H54 (cell line): ENCODE results near the gene CCR5AS.
"Not testable (repeated sequence)": the region's sequence is repeated elsewhere in the genome, so short reads cannot be mapped to it uniquely, and the experiment has no call there.

Experiments used
- DNase-seq: peaks from one replicate; pipeline ENCODE4 v3.0.0; 2011; ENCODE audit warnings: low spot score, mixed read lengths; ENCODE audit not compliant: insufficient read length
- FAIRE-seq: peaks from 3 replicates; lab custom pipeline; 2011; peaks lifted over from hg19 to GRCh38; lab: Jason Lieb, UNC
- POLR2A ChIP-seq: IDR thresholded peaks from 2 replicates; pipeline ENCODE4 v1.6.1; 2011; ENCODE audit warnings: low read depth, mild to moderate bottlenecking, low read length

Gene CCR5AS

DNA sequence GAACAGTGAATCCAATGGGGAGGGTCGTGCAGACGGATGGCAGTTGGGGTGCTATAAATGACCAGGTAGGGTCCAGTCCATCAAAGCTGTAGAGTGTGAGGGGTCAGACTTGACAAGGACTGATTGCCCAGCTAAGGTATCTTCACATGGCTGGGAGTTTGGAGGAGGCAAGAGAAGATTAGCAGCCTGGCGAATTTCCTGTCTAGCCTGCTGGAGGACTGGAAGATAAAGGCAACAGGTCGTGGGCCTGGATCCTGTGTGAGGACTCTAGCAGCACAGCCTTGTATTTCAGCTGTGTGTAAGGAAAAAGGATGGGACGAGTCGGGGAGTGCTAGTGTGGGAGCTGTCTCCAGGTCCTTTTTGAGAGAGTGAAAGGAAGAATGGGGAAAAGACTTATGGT lies 17.6 kb downstream of the CCR5AS start:
- FAIRE-seq (no peak), DNase-seq (no peak)
- TF ChIP-seq POLR2A: no peak

DNA sequence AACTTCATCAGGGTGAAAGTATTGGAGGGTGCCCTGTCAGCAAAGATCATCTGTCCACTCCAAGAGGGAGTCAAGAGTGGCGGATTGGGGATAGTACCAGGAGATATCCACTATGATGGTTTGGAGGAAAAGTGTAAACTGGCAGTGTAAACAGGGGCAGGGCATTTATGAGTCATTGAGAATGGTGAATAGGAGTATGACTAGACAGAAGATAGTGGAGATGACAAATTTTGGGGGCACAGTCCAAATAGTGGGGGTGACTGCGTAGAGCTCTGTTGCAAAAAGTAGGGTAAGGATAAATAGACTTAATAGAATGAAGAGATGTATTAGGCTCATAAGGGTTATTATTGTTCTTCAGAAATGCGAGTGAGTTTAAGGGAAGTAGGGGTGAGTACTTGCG lies 18.0 kb downstream of the CCR5AS start:
- not testable (repeated sequence) for FAIRE-seq

DNA sequence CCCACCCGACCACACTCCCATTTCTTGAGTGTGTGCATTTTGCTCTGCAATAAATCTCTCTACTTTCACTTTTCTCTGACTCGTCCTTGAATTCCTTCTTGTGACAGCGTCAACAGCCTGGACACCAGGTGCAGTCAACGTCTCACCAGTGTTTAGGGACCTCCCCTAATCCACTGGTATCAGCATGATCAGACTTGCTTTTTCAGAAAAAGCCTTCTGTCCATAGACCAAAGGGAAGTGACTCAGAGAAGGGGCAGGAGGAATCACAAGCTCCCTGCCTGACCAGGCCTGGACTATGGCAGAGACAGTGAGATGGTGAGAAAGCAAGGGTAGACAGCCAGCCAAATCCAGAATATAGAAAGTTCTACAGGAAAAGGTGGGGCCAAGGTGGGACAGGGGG lies 20.7 kb downstream of the CCR5AS start:
- FAIRE-seq (peak; percentile 91), DNase-seq (peak; percentile 35)
- no peak for TF ChIP-seq POLR2A

More for the DNA sequence above, 18.0 kb downstream of the CCR5AS start:
- DNase-seq: not testable (repeated sequence)

DNA sequence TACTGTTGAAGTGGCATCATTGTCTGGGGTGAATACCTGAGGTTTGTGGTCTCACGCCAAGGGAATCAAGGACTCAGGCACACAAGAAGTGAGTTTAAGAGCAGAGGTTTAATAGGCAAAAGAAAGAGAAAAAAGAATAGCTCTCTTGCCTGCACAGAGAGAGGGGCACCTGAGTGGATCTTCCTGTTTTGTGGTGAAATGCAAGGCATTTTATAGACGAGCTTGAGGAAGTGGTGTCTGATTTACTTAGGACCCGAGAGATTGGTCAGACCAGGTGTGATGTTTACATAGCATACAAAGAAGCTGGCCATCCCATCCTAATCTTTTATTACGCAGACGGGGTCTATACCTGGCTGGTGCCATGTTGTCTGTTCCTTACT lies 22.9 kb downstream of the CCR5AS start:
- TF ChIP-seq POLR2A: no peak
- no peak for FAIRE-seq
- no peak for DNase-seq

DNA sequence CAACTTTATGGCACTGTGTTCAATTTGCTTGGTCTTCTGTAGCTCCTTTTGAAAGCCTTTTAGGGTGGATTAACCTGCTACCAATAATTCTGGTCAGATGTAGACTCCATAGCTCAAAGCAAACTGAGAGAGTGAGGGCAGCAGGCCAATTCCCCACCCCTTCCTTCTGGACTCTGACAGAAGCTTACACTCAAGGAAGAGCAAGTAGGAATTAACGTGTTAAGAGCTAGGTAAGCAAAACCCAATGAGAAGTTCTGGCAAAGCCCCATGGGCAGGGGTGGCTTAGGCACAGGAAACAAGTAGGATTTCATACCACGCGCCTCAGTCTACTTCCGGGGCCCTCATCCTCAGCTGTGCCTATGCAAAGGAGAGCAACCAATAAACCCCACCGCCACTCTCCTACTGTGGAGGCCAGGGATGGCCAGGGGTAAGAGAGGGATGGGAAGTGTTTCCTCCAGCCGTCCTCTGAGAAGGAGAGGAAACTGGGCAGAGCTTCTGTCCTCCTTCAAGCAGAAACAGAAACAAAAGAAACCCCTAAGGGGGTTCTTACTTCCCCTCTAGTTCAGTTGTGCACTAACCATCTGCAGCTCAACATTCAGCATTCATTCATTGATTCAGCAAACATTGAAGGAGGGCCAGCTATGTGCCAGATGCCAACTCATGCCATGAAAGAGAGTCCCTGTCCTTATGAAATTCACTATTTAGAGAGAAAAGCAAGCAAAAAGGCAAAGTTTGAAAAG lies 23.5 kb downstream of the CCR5AS start:
- DNase-seq (no peak), FAIRE-seq (no peak)
- TF ChIP-seq POLR2A: no peak

DNA sequence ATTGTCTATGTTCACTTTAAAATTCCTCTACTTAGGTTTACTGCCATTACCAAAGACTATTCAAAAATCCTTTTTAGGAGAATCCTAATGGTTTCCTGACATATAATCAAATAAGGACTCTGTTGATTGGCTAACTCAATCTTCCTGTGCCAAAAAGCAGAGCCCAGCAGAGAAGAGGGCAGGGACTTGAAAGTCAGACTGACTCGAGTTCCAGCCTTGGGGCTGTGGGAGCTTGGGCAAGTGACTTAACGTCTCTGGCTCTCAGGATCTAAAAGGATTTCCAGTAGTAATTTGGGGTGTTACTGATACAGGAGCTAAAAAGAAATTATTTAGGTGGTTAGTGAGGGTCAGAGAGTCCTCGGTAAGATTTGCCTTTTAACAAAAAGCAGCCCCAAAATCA lies 25.2 kb downstream of the CCR5AS start:
- TF ChIP-seq POLR2A: no peak
- FAIRE-seq: no peak

DNA sequence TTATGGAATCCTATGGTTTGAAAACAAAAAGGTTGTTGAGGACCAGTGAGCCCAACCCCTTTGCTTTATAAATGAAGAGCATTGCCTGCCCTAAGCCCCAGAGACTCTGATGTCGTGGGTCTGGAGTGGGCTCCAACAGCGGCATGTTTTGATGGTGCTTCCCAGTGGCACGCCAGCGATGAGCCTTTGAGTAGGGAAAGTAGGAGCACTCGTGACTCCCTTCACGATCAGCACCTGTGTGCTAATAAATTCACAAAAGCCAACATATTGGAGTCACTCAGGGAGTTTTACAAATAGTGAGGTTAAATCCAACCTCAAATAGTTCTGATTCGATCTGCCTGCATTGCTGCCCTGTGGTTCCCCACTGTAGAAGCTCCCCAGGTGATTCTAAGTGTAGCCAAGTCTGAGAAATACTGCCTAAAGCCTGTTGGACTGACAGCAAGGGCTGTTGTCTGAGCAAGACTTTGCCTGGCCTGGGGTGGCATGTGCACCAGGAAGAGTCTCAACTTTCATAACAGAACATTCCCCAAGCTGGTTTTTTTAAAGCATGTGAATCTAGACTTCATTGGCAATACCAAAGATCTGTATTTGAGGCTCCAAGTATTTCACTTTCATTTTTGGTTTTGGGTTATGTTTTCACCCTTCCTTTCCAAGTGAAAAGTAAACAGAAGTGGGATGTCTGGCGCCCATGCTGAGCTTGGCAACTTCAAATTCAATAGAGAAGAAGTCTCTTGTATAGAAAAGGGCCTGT lies 26.2 kb downstream of the CCR5AS start:
- FAIRE-seq (no peak), DNase-seq (no peak)
- TF ChIP-seq POLR2A: no peak

More for the DNA sequence above, 25.2 kb downstream of the CCR5AS start:
- no peak for DNase-seq

DNA sequence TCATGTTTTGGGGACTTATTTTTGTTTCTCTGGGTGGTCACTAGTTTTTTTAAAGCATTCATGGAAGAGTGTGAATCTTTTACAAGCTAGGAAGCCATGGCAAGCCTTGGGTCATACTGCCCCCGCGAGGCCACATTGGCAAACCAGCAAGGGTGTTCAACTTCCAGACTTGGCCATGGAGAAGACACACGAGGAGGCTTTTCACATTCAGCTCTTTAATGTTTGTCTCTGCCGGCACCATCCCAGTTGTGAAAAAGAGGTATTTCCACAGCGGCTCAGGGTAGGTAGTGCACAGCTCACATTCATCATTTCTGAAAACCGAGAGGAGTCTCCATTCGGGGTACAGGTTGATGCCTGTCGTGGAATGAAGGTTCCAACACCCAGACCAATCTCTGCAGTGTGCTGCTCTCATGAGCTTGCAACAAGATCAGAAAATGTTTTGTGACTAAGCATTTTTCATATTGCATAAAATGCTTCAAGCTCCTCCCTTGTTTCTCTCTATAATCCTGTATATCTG lies 28.4 kb downstream of the CCR5AS start:
- DNase-seq: peak; percentile 45
- no peak for FAIRE-seq

DNA sequence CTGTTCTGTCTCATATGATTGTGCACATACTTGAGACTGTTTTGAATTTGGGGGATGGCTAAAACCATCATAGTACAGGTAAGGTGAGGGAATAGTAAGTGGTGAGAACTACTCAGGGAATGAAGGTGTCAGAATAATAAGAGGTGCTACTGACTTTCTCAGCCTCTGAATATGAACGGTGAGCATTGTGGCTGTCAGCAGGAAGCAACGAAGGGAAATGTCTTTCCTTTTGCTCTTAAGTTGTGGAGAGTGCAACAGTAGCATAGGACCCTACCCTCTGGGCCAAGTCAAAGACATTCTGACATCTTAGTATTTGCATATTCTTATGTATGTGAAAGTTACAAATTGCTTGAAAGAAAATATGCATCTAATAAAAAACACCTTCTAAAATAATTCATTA lies 31.1 kb downstream of the CCR5AS start:
- DNase-seq (no peak), FAIRE-seq (no peak)
- no peak for TF ChIP-seq POLR2A

More for the DNA sequence above, 28.4 kb downstream of the CCR5AS start:
- TF ChIP-seq POLR2A: no peak

DNA sequence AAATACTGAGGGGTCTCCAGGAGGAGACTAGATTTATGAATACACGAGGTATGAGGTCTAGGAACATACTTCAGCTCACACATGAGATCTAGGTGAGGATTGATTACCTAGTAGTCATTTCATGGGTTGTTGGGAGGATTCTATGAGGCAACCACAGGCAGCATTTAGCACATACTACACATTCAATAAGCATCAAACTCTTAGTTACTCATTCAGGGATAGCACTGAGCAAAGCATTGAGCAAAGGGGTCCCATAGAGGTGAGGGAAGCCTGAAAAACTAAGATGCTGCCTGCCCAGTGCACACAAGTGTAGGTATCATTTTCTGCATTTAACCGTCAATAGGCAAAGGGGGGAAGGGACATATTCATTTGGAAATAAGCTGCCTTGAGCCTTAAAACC lies 31.6 kb downstream of the CCR5AS start:
- DNase-seq: no peak
- FAIRE-seq: no peak
- no peak for TF ChIP-seq POLR2A

DNA sequence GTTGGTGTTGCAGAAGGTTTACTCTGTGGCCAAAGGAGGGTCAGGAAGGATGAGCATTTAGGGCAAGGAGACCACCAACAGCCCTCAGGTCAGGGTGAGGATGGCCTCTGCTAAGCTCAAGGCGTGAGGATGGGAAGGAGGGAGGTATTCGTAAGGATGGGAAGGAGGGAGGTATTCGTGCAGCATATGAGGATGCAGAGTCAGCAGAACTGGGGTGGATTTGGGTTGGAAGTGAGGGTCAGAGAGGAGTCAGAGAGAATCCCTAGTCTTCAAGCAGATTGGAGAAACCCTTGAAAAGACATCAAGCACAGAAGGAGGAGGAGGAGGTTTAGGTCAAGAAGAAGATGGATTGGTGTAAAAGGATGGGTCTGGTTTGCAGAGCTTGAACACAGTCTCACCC lies 32.1 kb downstream of the CCR5AS start:
- FAIRE-seq (no peak), DNase-seq (no peak)
- no peak for TF ChIP-seq POLR2A

DNA sequence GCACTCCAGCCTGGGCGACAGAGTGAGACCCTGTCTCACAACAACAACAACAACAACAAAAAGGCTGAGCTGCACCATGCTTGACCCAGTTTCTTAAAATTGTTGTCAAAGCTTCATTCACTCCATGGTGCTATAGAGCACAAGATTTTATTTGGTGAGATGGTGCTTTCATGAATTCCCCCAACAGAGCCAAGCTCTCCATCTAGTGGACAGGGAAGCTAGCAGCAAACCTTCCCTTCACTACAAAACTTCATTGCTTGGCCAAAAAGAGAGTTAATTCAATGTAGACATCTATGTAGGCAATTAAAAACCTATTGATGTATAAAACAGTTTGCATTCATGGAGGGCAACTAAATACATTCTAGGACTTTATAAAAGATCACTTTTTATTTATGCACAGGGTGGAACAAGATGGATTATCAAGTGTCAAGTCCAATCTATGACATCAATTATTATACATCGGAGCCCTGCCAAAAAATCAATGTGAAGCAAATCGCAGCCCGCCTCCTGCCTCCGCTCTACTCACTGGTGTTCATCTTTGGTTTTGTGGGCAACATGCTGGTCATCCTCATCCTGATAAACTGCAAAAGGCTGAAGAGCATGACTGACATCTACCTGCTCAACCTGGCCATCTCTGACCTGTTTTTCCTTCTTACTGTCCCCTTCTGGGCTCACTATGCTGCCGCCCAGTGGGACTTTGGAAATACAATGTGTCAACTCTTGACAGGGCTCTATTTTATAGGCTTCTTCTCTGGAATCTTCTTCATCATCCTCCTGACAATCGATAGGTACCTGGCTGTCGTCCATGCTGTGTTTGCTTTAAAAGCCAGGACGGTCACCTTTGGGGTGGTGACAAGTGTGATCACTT lies 34.1 kb downstream of the CCR5AS start:
- TF ChIP-seq POLR2A: no peak
- DNase-seq (no peak), FAIRE-seq (no peak)

DNA sequence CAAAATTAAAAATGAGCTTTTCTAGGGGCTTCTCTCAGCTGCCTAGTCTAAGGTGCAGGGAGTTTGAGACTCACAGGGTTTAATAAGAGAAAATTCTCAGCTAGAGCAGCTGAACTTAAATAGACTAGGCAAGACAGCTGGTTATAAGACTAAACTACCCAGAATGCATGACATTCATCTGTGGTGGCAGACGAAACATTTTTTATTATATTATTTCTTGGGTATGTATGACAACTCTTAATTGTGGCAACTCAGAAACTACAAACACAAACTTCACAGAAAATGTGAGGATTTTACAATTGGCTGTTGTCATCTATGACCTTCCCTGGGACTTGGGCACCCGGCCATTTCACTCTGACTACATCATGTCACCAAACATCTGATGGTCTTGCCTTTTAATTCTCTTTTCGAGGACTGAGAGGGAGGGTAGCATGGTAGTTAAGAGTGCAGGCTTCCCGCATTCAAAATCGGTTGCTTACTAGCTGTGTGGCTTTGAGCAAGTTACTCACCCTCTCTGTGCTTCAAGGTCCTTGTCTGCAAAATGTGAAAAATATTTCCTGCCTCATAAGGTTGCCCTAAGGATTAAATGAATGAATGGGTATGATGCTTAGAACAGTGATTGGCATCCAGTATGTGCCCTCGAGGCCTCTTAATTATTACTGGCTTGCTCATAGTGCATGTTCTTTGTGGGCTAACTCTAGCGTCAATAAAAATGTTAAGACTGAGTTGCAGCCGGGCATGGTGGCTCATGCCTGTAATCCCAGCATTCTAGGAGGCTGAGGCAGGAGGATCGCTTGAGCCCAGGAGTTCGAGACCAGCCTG lies 35.1 kb downstream of the CCR5AS start:
- TF ChIP-seq POLR2A: no peak
- FAIRE-seq (no peak), DNase-seq (no peak)
